Endodermal cell (in vitro differentiated cells): Measurements from ENCODE around the gene ERLIN1. TPM values are rescaled to one million over a fixed set of nuclear protein-coding genes. Genes with fewer than 3 reads are reported as not detected.

Experiments used
- DNase-seq: peaks from one replicate; pipeline ENCODE4 v3.0.0-alpha.2; 2017
- H3K27ac ChIP-seq: 2 replicates; pipeline ENCODE4 v1.5.1; 2013; ENCODE audit warnings: mild to moderate bottlenecking, low read depth, low read length, moderate library complexity
- H3K27me3 ChIP-seq: 2 replicates; pipeline ENCODE4 v1.6.1; 2013; ENCODE audit warnings: mild to moderate bottlenecking, low read length, moderate library complexity; ENCODE audit not compliant: insufficient read depth, control insufficient read depth, poor library complexity, severe bottlenecking
- H3K36me3 ChIP-seq: 2 replicates; pipeline ENCODE4 v1.7.0; 2013; ENCODE audit warnings: mild to moderate bottlenecking, low read length, moderate library complexity; ENCODE audit not compliant: control insufficient read depth, insufficient read depth
- H3K4me1 ChIP-seq: one replicate; pipeline ENCODE4 v1.7.0; 2013; ENCODE audit warnings: low read length; ENCODE audit not compliant: control insufficient read depth, insufficient read depth
- H3K4me3 ChIP-seq: 2 replicates; pipeline ENCODE4 v1.5.1; 2013; ENCODE audit warnings: mild to moderate bottlenecking, low read length, moderate library complexity
- H3K9ac ChIP-seq: 2 replicates; pipeline ENCODE4 v1.6.1; 2013; ENCODE audit warnings: mild to moderate bottlenecking, low read length, moderate library complexity; ENCODE audit not compliant: poor library complexity, severe bottlenecking; ENCODE audit errors: extremely low read depth
- H3K9me3 ChIP-seq: 2 replicates; pipeline ENCODE4 v1.6.1; 2013; ENCODE audit warnings: mild to moderate bottlenecking, low read length, moderate library complexity; ENCODE audit not compliant: control insufficient read depth
- H3K27ac Mint-ChIP-seq: 2 replicates; pipeline ENCODE4 v1.8.0; 2020; ENCODE audit warnings: mixed read lengths
- H3K27me3 Mint-ChIP-seq: 2 replicates; pipeline ENCODE4 v1.8.0; 2021; ENCODE audit warnings: mild to moderate bottlenecking, mixed read lengths; ENCODE audit not compliant: insufficient read depth
- H3K36me3 Mint-ChIP-seq: 2 replicates; pipeline ENCODE4 v1.8.0; 2020; ENCODE audit warnings: low read depth, mixed read lengths
- H3K4me1 Mint-ChIP-seq: 2 replicates; pipeline ENCODE4 v1.8.0; 2020; ENCODE audit warnings: mixed read lengths
- H3K4me3 Mint-ChIP-seq: 2 replicates; pipeline ENCODE4 v1.8.0; 2020; ENCODE audit warnings: mild to moderate bottlenecking, moderate library complexity, mixed read lengths
- H3K9me3 Mint-ChIP-seq: 2 replicates; pipeline ENCODE4 v1.8.0; 2020; ENCODE audit warnings: mild to moderate bottlenecking, mixed read lengths
- CTCF ChIP-seq: fragments of 200-600 bp; sonication (generic); conservative IDR thresholded peaks from 2 replicates; pipeline ENCODE4 v1.5.0; 2021; ENCODE audit warnings: antibody characterized with exemption, mild to moderate bottlenecking
- WGBS, 2 experiments: methylation state at CpG; one replicate each; pipeline versions ENCODE4 v1.1.5 to v1.1.7; 2013; ENCODE audit warnings: missing lambda C conversion rate in 2 of 2, mixed read lengths in 1 of 2; ENCODE audit not compliant: insufficient coverage in 1 of 2, insufficient read length in 1 of 2; 5-methylcytosine and 5-hydroxymethylcytosine counted together
- total RNA-seq, 2 donors: library from RNA; stranded (reverse); fragmentation: NEBNext Ultra II Directional in 1 of 2; extraction: Animal tissue kit (Norgen Biotek cat#: 25700) in 1 of 2; gene quantifications; 2 replicates in 1 of 2; 3 replicates in 1 of 2; pipeline ENCODE4 v1.2.1, GENCODE V29; 2021

Gene ERLIN1
- total RNA-seq, 2 donors from 2014 or later = 35.0 to 42.6 TPM

DNA sequence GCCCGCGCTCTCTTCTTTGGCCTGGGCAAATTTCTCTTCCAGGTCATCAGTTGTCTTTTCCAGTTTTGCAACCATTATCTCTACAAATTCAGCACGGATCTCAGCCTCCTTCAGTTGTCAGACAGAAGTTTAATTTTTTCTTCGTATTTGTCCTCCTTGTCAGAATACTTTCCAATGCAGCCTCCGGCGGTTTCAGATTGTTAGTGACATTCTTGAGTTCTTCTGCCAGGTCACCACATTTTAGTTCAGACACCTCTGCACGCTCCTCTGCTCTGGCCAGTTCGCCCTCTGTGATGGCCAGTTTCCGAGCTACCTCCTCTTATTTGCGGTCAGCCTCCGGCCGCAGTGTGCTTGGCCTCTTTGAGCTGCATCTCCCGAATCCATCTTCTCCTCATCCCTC lies 71.4 kb downstream of the ERLIN1 start:
- Mint-ChIP-seq H3K9me3 (no peaks in the 10 kb centered on the region), H3K36me3 (no peaks in the 10 kb centered on the region), H3K27ac (no peak overlapping the region), H3K4me3 (no peak overlapping the region), H3K4me1 (peaks cover 2% of the 10 kb centered on the region), H3K27me3 (peaks cover 8% of the 10 kb centered on the region)
- WGBS, 2 experiments = 94 to 95% methylated on average over 13 of the region's 13 CpGs
- H3K9ac ChIP-seq = no peak overlapping the region
- TF ChIP-seq CTCF = no peak
- H3K4me1 ChIP-seq = no peaks in the 10 kb centered on the region
- no peaks in the 10 kb centered on the region for H3K9me3 ChIP-seq
- no peaks in the 10 kb centered on the region for H3K36me3 ChIP-seq
- DNase-seq = no peak
- H3K27me3 ChIP-seq = no peaks in the 10 kb centered on the region
- no peak overlapping the region for H3K27ac ChIP-seq
- H3K4me3 ChIP-seq = no peak overlapping the region

- Mint-ChIP-seq H3K9me3 (peaks cover 6% of the 10 kb centered on the region), H3K27me3 (peaks cover 7% of the 10 kb centered on the region), H3K4me3 (no peak overlapping the region), H3K36me3 (no peaks in the 10 kb centered on the region), H3K27ac (peak overlapping the region; percentile 15), H3K4me1 (peaks cover 8% of the 10 kb centered on the region)
- no peaks in the 10 kb centered on the region for H3K27me3 ChIP-seq
- no peak overlapping the region for H3K4me3 ChIP-seq
- DNase-seq = peak; percentile 79
- WGBS, 2 experiments = 18 to 100% methylated on average over 1 to 3 of the region's 3 CpGs
- H3K9ac ChIP-seq = no peak overlapping the region
- no peaks in the 10 kb centered on the region for H3K4me1 ChIP-seq
- TF ChIP-seq CTCF = no peak
- no peak overlapping the region for H3K27ac ChIP-seq
- no peaks in the 10 kb centered on the region for H3K36me3 ChIP-seq
- peaks cover 13% of the 10 kb centered on the region for H3K9me3 ChIP-seq
These were observed 76.2 kb downstream of the ERLIN1 start for GRCh38 chr10:100109670-100110069.

DNA sequence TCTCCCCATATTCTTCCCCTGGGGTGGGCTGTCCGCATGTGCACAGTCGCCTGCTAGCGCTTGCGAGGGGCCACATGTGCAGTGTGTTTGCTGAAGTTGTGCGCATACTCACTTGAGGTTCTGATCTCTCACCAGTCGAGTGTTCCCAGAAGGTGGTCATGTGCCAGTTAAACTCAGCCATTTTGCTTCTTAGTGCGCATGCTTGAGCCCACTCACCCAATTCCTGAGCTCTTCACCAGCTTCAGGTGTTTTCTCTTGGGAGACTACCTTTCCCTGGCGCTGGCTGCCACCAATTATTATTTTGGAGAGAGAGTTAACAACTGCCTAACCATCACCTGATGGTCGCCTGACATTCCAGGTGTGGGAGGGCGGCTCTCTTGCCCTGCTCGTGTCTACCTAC lies 79.0 kb downstream of the ERLIN1 start:
- H3K36me3 Mint-ChIP-seq = no peaks in the 10 kb centered on the region
- no peaks in the 10 kb centered on the region for H3K27me3 ChIP-seq
- no peak for DNase-seq
- H3K9ac ChIP-seq = no peak overlapping the region
- peaks cover 29% of the 10 kb centered on the region for H3K9me3 Mint-ChIP-seq
- H3K27ac ChIP-seq = no peak overlapping the region
- no peaks in the 10 kb centered on the region for H3K36me3 ChIP-seq
- 93 to 97% methylated on average over 4 to 8 of the region's 11 CpGs for WGBS, 2 experiments
- no peak overlapping the region for H3K4me3 Mint-ChIP-seq
- no peaks in the 10 kb centered on the region for H3K27me3 Mint-ChIP-seq
- H3K4me1 ChIP-seq = no peaks in the 10 kb centered on the region
- no peak for TF ChIP-seq CTCF
- H3K4me1 Mint-ChIP-seq = peaks cover 8% of the 10 kb centered on the region
- peaks cover 38% of the 10 kb centered on the region for H3K9me3 ChIP-seq
- no peak overlapping the region for H3K27ac Mint-ChIP-seq
- no peak overlapping the region for H3K4me3 ChIP-seq
